HG03521 (cell line): ENCODE results near the gene LBP.
"Not testable (repeated sequence)": the region's sequence is repeated elsewhere in the genome, so short reads cannot be mapped to it uniquely, and the experiment has no call there.

Experiments used
- ATAC-seq: cut with Tn5 transposase; IDR thresholded peaks from one replicate; pipeline ENCODE4 v1.9.1; 2021; ENCODE audit warnings: mild to moderate bottlenecking, moderate library complexity; ENCODE audit not compliant: unreplicated experiment

LBP gene

GRCh38 chr20:38345643-38346042 is 639 bp upstream of the LBP start:
- ATAC-seq = no peak

GRCh38 chr20:38346741-38347140 is 459 bp downstream of the LBP start:
- ATAC-seq = no peak

GRCh38 chr20:38349856-38350255 is 3.6 kb downstream of the LBP start:
- no peak for ATAC-seq

- ATAC-seq = no peak
Measured at GRCh38 chr20:38350879-38351775, 4.8 kb downstream of the LBP start.

GRCh38 chr20:38353316-38353715 is 7.0 kb downstream of the LBP start:
- ATAC-seq = no peak

GRCh38 chr20:38354227-38354626 is 7.9 kb downstream of the LBP start:
- no peak for ATAC-seq

GRCh38 chr20:38355161-38356012 is 9.1 kb downstream of the LBP start:
- no peak for ATAC-seq

- ATAC-seq = no peak
Measured at GRCh38 chr20:38357653-38358207, 11.4 kb downstream of the LBP start.

GRCh38 chr20:38358556-38358955 is 12.3 kb downstream of the LBP start:
- no peak for ATAC-seq

GRCh38 chr20:38363004-38363747 is 16.9 kb downstream of the LBP start:
- ATAC-seq = no peak

- ATAC-seq = no peak
Measured at GRCh38 chr20:38369389-38369788, 23.1 kb downstream of the LBP start.

GRCh38 chr20:38372806-38373205 is 26.5 kb downstream of the LBP start:
- no peak for ATAC-seq

GRCh38 chr20:38373231-38373867 is 27.1 kb downstream of the LBP start:
- no peak for ATAC-seq

- ATAC-seq = no peak
Measured at GRCh38 chr20:38373898-38374297, 27.6 kb downstream of the LBP start.

- no peak for ATAC-seq
Measured at GRCh38 chr20:38377039-38377685, 30.9 kb downstream of the LBP start.

- not testable (repeated sequence) for ATAC-seq
Measured at GRCh38 chr20:38377838-38378237, 31.6 kb downstream of the LBP start.

GRCh38 chr20:38383147-38383546 is 36.9 kb downstream of the LBP start:
- ATAC-seq = no peak

- ATAC-seq = no peak
Measured at GRCh38 chr20:38386004-38386403, 39.7 kb downstream of the LBP start.

GRCh38 chr20:38386851-38387250 is 40.6 kb downstream of the LBP start:
- ATAC-seq = no peak

- no peak for ATAC-seq
Measured at GRCh38 chr20:38387953-38388352, 41.7 kb downstream of the LBP start.
